Adrenal gland (tissue), 5 donors: ENCODE results near the gene SEZ6.

ENCODE experiments used
- CTCF ChIP-seq, 6 experiments: fragments of 450-650 bp in 4 of 6; fragments of 200-600 bp in 2 of 6; sonication (generic) in 1 of 6; IDR thresholded peaks; 1 replicate in 5 of 6; 2 replicates in 1 of 6; pipeline versions ENCODE4 v1.5.1 to v1.8.0; 2016 to 2021; ENCODE audit warnings: antibody characterized with exemption in 6 of 6, mild to moderate bottlenecking in 2 of 6, moderate library complexity in 1 of 6
- POLR2A ChIP-seq, 2 donors: fragments of 450-650 bp; IDR thresholded peaks; one replicate each; pipeline ENCODE4 v1.6.1; 2017; ENCODE audit warnings: antibody characterized with exemption in 2 of 2, mild to moderate bottlenecking in 2 of 2, moderate library complexity in 1 of 2
- donor health status: DM: no; HTN: no; CAD: no.

DNA sequence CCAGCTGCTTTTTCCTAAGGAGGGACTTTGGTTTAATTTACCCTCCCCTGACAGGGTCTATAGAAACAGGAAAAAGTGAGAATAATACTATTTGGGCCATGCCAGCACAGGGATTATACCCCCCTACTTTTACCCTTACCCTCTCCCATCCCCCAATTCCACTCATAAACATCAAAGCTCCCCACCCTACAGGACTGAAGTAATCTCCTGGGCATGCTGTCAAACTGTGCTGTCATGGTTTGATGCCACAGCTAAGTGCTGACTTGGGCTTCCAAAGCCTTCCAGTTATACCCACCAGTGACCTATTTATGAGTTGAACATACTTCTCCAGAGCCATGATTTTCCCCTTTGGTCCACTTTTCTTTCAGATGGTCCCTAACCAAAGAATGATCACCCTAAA lies 67.3 kb downstream of the SEZ6 start:
- TF ChIP-seq CTCF (IDR thresholded peaks at IDR 0.05) (no peak), POLR2A (IDR thresholded peaks at IDR 0.05) (no peak)
